Neural crest cell (in vitro differentiated cells): Measurements from ENCODE around the gene PNMA5. TPM values are rescaled to one million over a fixed set of nuclear protein-coding genes. Genes with fewer than 3 reads are reported as not detected.

Experiments used
- DNase-seq: peaks from one replicate; pipeline ENCODE4 v3.0.0; 2021; ENCODE audit warnings: low read depth, mixed read lengths, low spot score
- H3K27ac Mint-ChIP-seq: one replicate; pipeline ENCODE4 v1.8.0; 2021; ENCODE audit warnings: mild to moderate bottlenecking, mixed read lengths; ENCODE audit not compliant: unreplicated experiment
- H3K27me3 Mint-ChIP-seq: 2 replicates; pipeline ENCODE4 v1.8.0; 2021; ENCODE audit warnings: low read depth, mild to moderate bottlenecking, mixed read lengths
- H3K36me3 Mint-ChIP-seq: 2 replicates; pipeline ENCODE4 v1.8.0; 2021; ENCODE audit warnings: low read depth, mild to moderate bottlenecking, mixed read lengths
- H3K4me1 Mint-ChIP-seq: 2 replicates; pipeline ENCODE4 v1.8.0; 2021; ENCODE audit warnings: mixed read lengths
- H3K4me3 Mint-ChIP-seq: one replicate; pipeline ENCODE4 v1.8.0; 2021; ENCODE audit warnings: mild to moderate bottlenecking, mixed read lengths
- H3K9me3 Mint-ChIP-seq: 2 replicates; pipeline ENCODE4 v1.8.0; 2021; ENCODE audit warnings: mixed read lengths
- total RNA-seq: library from RNA; stranded (reverse); gene quantifications from 2 replicates; pipeline ENCODE4 v1.2.1, GENCODE V29; 2021
- TF ChIP-seq, protein P1 (sequence below): fragments of 200-600 bp; sonication (generic); conservative IDR thresholded peaks from 2 replicates; pipeline ENCODE4 v1.5.0; 2021; ENCODE audit warnings: antibody characterized with exemption, mild to moderate bottlenecking

Gene PNMA5
- total RNA-seq, 1 donor from 2014 or later, result not detected

DNA sequence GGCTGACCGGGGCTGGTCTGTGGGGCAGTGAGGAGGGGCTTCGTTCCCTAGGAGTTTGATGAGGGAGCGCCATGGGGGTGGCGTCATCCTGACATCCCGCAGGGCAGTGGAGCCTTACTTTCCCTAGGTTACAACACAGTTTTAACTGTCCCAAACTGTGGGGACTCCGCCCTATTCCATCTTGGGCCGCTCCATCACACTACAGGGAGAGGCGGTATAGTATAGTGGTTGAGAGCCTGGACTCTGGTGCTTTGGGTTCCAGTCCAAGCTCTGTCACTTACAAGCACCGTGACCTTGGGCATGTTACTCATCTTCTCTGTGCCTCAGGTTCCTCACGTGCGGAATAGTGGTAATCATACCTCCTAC, 51.9 kb downstream of the PNMA5 start:
- H3K4me3 Mint-ChIP-seq, result peak overlapping the region; percentile 31
- no peak overlapping the region for H3K27ac Mint-ChIP-seq
- no peaks in the 10 kb centered on the region for H3K9me3 Mint-ChIP-seq
- no peaks in the 10 kb centered on the region for H3K27me3 Mint-ChIP-seq
- no peaks in the 10 kb centered on the region for H3K36me3 Mint-ChIP-seq
- peaks cover 4% of the 10 kb centered on the region for H3K4me1 Mint-ChIP-seq
- TF ChIP-seq, protein P1, sequence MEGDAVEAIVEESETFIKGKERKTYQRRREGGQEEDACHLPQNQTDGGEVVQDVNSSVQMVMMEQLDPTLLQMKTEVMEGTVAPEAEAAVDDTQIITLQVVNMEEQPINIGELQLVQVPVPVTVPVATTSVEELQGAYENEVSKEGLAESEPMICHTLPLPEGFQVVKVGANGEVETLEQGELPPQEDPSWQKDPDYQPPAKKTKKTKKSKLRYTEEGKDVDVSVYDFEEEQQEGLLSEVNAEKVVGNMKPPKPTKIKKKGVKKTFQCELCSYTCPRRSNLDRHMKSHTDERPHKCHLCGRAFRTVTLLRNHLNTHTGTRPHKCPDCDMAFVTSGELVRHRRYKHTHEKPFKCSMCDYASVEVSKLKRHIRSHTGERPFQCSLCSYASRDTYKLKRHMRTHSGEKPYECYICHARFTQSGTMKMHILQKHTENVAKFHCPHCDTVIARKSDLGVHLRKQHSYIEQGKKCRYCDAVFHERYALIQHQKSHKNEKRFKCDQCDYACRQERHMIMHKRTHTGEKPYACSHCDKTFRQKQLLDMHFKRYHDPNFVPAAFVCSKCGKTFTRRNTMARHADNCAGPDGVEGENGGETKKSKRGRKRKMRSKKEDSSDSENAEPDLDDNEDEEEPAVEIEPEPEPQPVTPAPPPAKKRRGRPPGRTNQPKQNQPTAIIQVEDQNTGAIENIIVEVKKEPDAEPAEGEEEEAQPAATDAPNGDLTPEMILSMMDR, result no peak
- DNase-seq, result no peak

DNA sequence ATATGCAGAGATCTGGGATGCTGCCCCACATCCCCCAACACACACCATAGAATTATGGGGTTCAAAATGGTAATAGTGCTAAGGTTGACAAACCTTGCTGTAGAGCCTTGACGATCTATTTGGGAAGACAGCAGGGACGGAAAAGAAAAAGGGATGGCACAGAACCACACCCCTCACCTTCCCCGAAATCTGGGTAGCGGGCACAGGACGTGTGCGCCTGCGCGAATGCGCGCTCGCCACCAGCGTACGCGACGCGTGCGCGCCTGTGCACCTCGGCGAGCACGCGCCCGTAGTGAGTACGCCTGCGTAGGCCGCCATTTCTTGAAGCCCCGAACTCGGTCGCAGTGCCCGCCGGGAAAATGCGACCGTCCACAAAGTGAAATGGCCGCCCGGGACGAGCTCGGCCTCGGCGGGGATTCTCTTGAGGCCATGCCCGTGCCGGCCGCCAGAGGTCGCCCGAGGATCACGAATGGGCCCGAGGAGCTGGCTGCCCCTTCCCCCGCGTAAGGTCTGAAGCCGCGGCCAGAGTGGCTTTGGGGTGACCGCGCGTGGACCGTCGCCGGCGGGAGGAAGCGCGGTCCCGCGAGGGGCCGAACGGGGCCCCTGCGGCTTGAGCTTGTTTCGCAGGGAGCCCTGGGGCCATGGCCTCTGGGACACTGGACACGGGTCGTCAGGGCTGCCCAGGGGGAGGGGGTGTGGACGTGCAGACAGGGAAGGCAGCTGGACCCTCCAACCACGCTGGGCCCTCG, 52.4 kb downstream of the PNMA5 start:
- Mint-ChIP-seq H3K27me3 (no peaks in the 10 kb centered on the region), H3K4me3 (peak overlapping the region; percentile 91), H3K36me3 (no peaks in the 10 kb centered on the region), H3K4me1 (peaks cover 4% of the 10 kb centered on the region), H3K9me3 (no peaks in the 10 kb centered on the region), H3K27ac (peak overlapping the region; percentile 21)
- DNase-seq, result peak; percentile 86
- TF ChIP-seq, protein P1, result peak; percentile 82

Other genes starting within 250 kb of the PNMA5 start
- gene MAGEA2, start 240.3 kb downstream of the PNMA5 start, total RNA-seq, result not detected in 2 replicates
- gene CSAG3, start 234.9 kb downstream of the PNMA5 start, total RNA-seq, result not detected in 2 replicates
- not detected in 2 replicates for gene MAGEA6, start 224.4 kb downstream of the PNMA5 start, total RNA-seq
- gene CETN2, start 163.4 kb downstream of the PNMA5 start, total RNA-seq, result 60.4 and 61.6 TPM in 2 replicates
- gene NSDHL, start 163.1 kb downstream of the PNMA5 start, total RNA-seq, result 49.6 and 49.8 TPM in 2 replicates
- gene ZNF185, start 96.0 kb downstream of the PNMA5 start, total RNA-seq, result 2.3 and 2.6 TPM in 2 replicates
- 9.8 and 10.0 TPM in 2 replicates for gene PNMA3, start 62.4 kb upstream of the PNMA5 start, total RNA-seq
- 9.7 and 10.4 TPM in 2 replicates for gene PNMA6A, start 78.3 kb upstream of the PNMA5 start, total RNA-seq
- not detected in 2 replicates for gene MAGEA1, start 185.2 kb upstream of the PNMA5 start, total RNA-seq